H7 (cell line): Measurements from ENCODE around the gene IER3. TPM values are rescaled to one million over a fixed set of nuclear protein-coding genes. Genes with fewer than 3 reads are reported as not detected.

Source experiments
- DNase-seq: peaks from one replicate; pipeline ENCODE4 v3.0.0; 2012
- H3K27me3 ChIP-seq: 2 replicates; pipeline ENCODE4 v1.6.0; 2011; ENCODE audit warnings: mild to moderate bottlenecking, low read length; ENCODE audit not compliant: control insufficient read depth, insufficient read depth
- H3K36me3 ChIP-seq: replicated peaks from 2 replicates; pipeline ENCODE4 v1.5.1; 2011; ENCODE audit warnings: low read length; ENCODE audit not compliant: control insufficient read depth, insufficient read depth
- H3K4me3 ChIP-seq: 2 replicates; pipeline ENCODE4 v1.5.1; 2011; ENCODE audit warnings: low read depth, mild to moderate bottlenecking, control low read depth, low read length, moderate library complexity; ENCODE audit not compliant: insufficient read depth
- total RNA-seq: library from RNA; depleted of rRNA; stranded (reverse); fragments of >200 nt; shearing (Covaris generic); gene quantifications from 2 replicates; pipeline ENCODE4 v1.2.3, GENCODE V29; 2014; rRNA removed

Gene IER3
- total RNA-seq: 116 and 141 TPM in 2 replicates

GRCh38 chr6:30744054-30744805, at the start of gene IER3:
Gene IER3, minus strand, starts transcription at chr6:30744547. Its CDS starts 29 bp downstream, at chr6:30744518.
- DNase-seq: peak; percentile 89
- peak within 1 kb of the TSS; percentile 75 for H3K4me3 ChIP-seq
- H3K27me3 ChIP-seq: no peaks in the 10 kb centered on the region
- H3K36me3 ChIP-seq: peaks cover 15% of the 10 kb centered on the region

GRCh38 chr6:30793521-30794194, 49.3 kb upstream of the IER3 start:
- H3K27me3 ChIP-seq: peaks cover 11% of the 10 kb centered on the region; the same call in 1 of the 2 replicates
- H3K36me3 ChIP-seq: no peaks in the 10 kb centered on the region
- DNase-seq: no peak
- no peak overlapping the region for H3K4me3 ChIP-seq

GRCh38 chr6:30792786-30793185, 48.4 kb upstream of the IER3 start:
- no peaks in the 10 kb centered on the region for H3K36me3 ChIP-seq
- no peak overlapping the region for H3K4me3 ChIP-seq
- DNase-seq: no peak
- H3K27me3 ChIP-seq: peaks cover 11% of the 10 kb centered on the region; the same call in 1 of the 2 replicates

- peak; percentile 61 for DNase-seq
Measured at GRCh38 chr6:30790724-30791383, 46.5 kb upstream of the IER3 start.

GRCh38 chr6:30789606-30790005, 45.3 kb upstream of the IER3 start:
- Histone ChIP-seq H3K36me3 (no peaks in the 10 kb centered on the region), H3K27me3 (peaks cover 11% of the 10 kb centered on the region; the same call in 1 of the 2 replicates), H3K4me3 (no peak overlapping the region)
- no peak for DNase-seq

More at GRCh38 chr6:30790724-30791383, 46.5 kb upstream of the IER3 start:
- H3K36me3 ChIP-seq: no peaks in the 10 kb centered on the region
- H3K27me3 ChIP-seq: peaks cover 11% of the 10 kb centered on the region; the same call in 1 of the 2 replicates
- H3K4me3 ChIP-seq: no peak overlapping the region

- no peak for DNase-seq
Measured at GRCh38 chr6:30787954-30788353, 43.6 kb upstream of the IER3 start.

GRCh38 chr6:30782425-30783014, 38.2 kb upstream of the IER3 start:
- no peaks in the 10 kb centered on the region for H3K27me3 ChIP-seq
- DNase-seq: no peak
- H3K4me3 ChIP-seq: no peak overlapping the region
- H3K36me3 ChIP-seq: no peaks in the 10 kb centered on the region

More at GRCh38 chr6:30787954-30788353, 43.6 kb upstream of the IER3 start:
- H3K36me3 ChIP-seq: no peaks in the 10 kb centered on the region
- no peak overlapping the region for H3K4me3 ChIP-seq
- peaks cover 11% of the 10 kb centered on the region; the same call in 1 of the 2 replicates for H3K27me3 ChIP-seq

GRCh38 chr6:30781743-30782424, 37.5 kb upstream of the IER3 start:
- H3K4me3 ChIP-seq: no peak overlapping the region
- no peaks in the 10 kb centered on the region for H3K27me3 ChIP-seq
- H3K36me3 ChIP-seq: no peaks in the 10 kb centered on the region
- DNase-seq: no peak

- Histone ChIP-seq H3K36me3 (no peaks in the 10 kb centered on the region), H3K27me3 (no peaks in the 10 kb centered on the region), H3K4me3 (no peak overlapping the region)
- no peak for DNase-seq
Measured at GRCh38 chr6:30781395-30781742, 37.0 kb upstream of the IER3 start.

- DNase-seq: no peak
Measured at GRCh38 chr6:30780642-30780920, 36.2 kb upstream of the IER3 start.

GRCh38 chr6:30779850-30780641, 35.7 kb upstream of the IER3 start:
- Histone ChIP-seq H3K36me3 (no peaks in the 10 kb centered on the region), H3K27me3 (no peaks in the 10 kb centered on the region), H3K4me3 (no peak overlapping the region)
- no peak for DNase-seq

More at GRCh38 chr6:30780642-30780920, 36.2 kb upstream of the IER3 start:
- H3K27me3 ChIP-seq: no peaks in the 10 kb centered on the region
- no peak overlapping the region for H3K4me3 ChIP-seq
- H3K36me3 ChIP-seq: no peaks in the 10 kb centered on the region

GRCh38 chr6:30778001-30778635, 33.8 kb upstream of the IER3 start:
- no peak for DNase-seq
- Histone ChIP-seq H3K36me3 (no peaks in the 10 kb centered on the region), H3K4me3 (no peak overlapping the region), H3K27me3 (no peaks in the 10 kb centered on the region)

GRCh38 chr6:30777155-30777485, 32.8 kb upstream of the IER3 start:
- Histone ChIP-seq H3K27me3 (no peaks in the 10 kb centered on the region), H3K4me3 (no peak overlapping the region), H3K36me3 (no peaks in the 10 kb centered on the region)
- DNase-seq: no peak
